ENCODE results near the gene ZNF501.
A peak's percentile ranks its signal among the peaks of the same experiment; 100 is the strongest.

Gene ZNF501

GRCh38 chr3:44729384-44729910 is at the start of gene ZNF501:
TSS of gene ZNF501 (plus strand) at chr3:44729635. CDS start at chr3:44734422, 4,787 bp downstream.
- peak; percentile 72 for DNase-seq

- no peak for DNase-seq
Measured at GRCh38 chr3:44680921-44681455, 48.4 kb upstream of the ZNF501 start.

- DNase-seq: no peak
Measured at GRCh38 chr3:44682182-44682896, 47.1 kb upstream of the ZNF501 start.

- no peak for DNase-seq
Measured at GRCh38 chr3:44685128-44685800, 44.2 kb upstream of the ZNF501 start.

GRCh38 chr3:44687898-44688297 is 41.5 kb upstream of the ZNF501 start:
- DNase-seq: no peak

- peak; percentile 60 for DNase-seq
Measured at GRCh38 chr3:44712455-44713075, 16.9 kb upstream of the ZNF501 start, which contains the start of gene ZNF502. TSS of gene ZNF502 (plus strand) at chr3:44712660. CDS start at chr3:44720262, 7,602 bp downstream.

- DNase-seq: no peak
Measured at GRCh38 chr3:44721231-44722102, 8.0 kb upstream of the ZNF501 start.

- DNase-seq: no peak
Measured at GRCh38 chr3:44722103-44722401, 7.4 kb upstream of the ZNF501 start.

- no peak for DNase-seq
Measured at GRCh38 chr3:44734646-44735168, 5.3 kb downstream of the ZNF501 start.

- DNase-seq: no peak
Measured at GRCh38 chr3:44761101-44761423, 31.6 kb downstream of the ZNF501 start.

- peak; percentile 68 for DNase-seq
Measured at GRCh38 chr3:44761424-44762169, 32.2 kb downstream of the ZNF501 start, which contains the start of the genes KIAA1143 and KIF15. TSS of gene KIAA1143 (minus strand) at chr3:44761619. CDS start at chr3:44761602, 17 bp downstream. TSS of gene KIF15 (plus strand) at chr3:44761794. CDS start at chr3:44761866, 72 bp downstream.

GRCh38 chr3:44762170-44762677 is 32.8 kb downstream of the ZNF501 start:
- no peak for DNase-seq

- DNase-seq: no peak
Measured at GRCh38 chr3:44762690-44763089, 33.3 kb downstream of the ZNF501 start.

GRCh38 chr3:44764248-44764647 is 34.8 kb downstream of the ZNF501 start:
- no peak for DNase-seq

GRCh38 chr3:44771424-44772098 is 42.1 kb downstream of the ZNF501 start:
- no peak for DNase-seq

- no peak for DNase-seq
Measured at GRCh38 chr3:44772099-44772442, 42.6 kb downstream of the ZNF501 start.

- DNase-seq: no peak
Measured at GRCh38 chr3:44782891-44783290, 53.5 kb downstream of the ZNF501 start.
